Loucy (cell line): ENCODE measurements around the gene TLR9.
A peak's percentile ranks its signal among the peaks of the same experiment; 100 is the strongest.

ENCODE experiments used
- EZH2phosphoT487 ChIP-seq: fragments of 200-600 bp; IDR thresholded peaks from 2 replicates; pipeline ENCODE4 v1.6.1; 2018; ENCODE audit warnings: antibody characterized with exemption, mild to moderate bottlenecking, moderate library complexity, borderline replicate concordance
- TF ChIP-seq, protein P1 (sequence below): fragments of 200-600 bp; sonication (generic); conservative IDR thresholded peaks from 2 replicates; pipeline ENCODE4 v1.5.1; 2014; ENCODE audit warnings: mild to moderate bottlenecking, antibody characterized with exemption, low read length

DNA sequence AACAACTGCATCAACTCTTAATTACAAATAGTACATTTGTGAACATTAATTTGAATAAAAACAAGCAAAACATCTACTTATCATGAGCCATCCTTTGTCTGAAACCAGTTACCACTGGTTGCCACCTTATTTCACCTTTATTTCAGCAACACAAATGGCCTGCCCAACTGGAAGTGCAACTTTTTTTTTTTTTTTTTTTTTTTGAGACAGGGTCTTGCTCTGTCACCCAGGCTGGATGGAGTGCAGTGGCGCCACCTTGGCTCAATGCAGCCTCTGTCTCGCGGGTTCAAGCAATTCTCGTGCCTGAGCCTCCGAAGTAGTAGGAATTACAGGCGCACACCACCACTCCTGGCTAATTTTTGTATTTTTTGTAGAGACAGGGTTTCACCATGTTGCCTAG is 39.9 kb upstream of the TLR9 start:
- TF ChIP-seq, protein P1, sequence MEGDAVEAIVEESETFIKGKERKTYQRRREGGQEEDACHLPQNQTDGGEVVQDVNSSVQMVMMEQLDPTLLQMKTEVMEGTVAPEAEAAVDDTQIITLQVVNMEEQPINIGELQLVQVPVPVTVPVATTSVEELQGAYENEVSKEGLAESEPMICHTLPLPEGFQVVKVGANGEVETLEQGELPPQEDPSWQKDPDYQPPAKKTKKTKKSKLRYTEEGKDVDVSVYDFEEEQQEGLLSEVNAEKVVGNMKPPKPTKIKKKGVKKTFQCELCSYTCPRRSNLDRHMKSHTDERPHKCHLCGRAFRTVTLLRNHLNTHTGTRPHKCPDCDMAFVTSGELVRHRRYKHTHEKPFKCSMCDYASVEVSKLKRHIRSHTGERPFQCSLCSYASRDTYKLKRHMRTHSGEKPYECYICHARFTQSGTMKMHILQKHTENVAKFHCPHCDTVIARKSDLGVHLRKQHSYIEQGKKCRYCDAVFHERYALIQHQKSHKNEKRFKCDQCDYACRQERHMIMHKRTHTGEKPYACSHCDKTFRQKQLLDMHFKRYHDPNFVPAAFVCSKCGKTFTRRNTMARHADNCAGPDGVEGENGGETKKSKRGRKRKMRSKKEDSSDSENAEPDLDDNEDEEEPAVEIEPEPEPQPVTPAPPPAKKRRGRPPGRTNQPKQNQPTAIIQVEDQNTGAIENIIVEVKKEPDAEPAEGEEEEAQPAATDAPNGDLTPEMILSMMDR: peak; percentile 38
- no peak for TF ChIP-seq EZH2phosphoT487
